NCI-H460 (cell line): Measurements from ENCODE around the gene COX5A. TPM values are rescaled to one million over a fixed set of nuclear protein-coding genes. Genes with fewer than 3 reads are reported as not detected.

Source experiments
- DNase-seq: peaks from one replicate; pipeline ENCODE4 v3.0.0-alpha.2; 2016; ENCODE audit warnings: low read depth; ENCODE audit errors: extremely low read depth
- polyA plus RNA-seq: library from polyadenylated mRNA; depleted of rRNA; stranded (reverse); fragments of >200 nt; gene quantifications from 2 replicates; pipeline ENCODE4 v1.2.3, GENCODE V29; 2014; cell fraction: nucleus; rRNA removed
- total RNA-seq: library from RNA; depleted of rRNA; stranded (reverse); fragments of >200 nt; shearing (Covaris generic); gene quantifications from 2 replicates; pipeline ENCODE4 v1.2.3, GENCODE V29; 2014; rRNA removed

COX5A gene
- 235 and 237 TPM in 2 replicates for total RNA-seq
- polyA plus RNA-seq, result 216 and 284 TPM in 2 replicates

DNA sequence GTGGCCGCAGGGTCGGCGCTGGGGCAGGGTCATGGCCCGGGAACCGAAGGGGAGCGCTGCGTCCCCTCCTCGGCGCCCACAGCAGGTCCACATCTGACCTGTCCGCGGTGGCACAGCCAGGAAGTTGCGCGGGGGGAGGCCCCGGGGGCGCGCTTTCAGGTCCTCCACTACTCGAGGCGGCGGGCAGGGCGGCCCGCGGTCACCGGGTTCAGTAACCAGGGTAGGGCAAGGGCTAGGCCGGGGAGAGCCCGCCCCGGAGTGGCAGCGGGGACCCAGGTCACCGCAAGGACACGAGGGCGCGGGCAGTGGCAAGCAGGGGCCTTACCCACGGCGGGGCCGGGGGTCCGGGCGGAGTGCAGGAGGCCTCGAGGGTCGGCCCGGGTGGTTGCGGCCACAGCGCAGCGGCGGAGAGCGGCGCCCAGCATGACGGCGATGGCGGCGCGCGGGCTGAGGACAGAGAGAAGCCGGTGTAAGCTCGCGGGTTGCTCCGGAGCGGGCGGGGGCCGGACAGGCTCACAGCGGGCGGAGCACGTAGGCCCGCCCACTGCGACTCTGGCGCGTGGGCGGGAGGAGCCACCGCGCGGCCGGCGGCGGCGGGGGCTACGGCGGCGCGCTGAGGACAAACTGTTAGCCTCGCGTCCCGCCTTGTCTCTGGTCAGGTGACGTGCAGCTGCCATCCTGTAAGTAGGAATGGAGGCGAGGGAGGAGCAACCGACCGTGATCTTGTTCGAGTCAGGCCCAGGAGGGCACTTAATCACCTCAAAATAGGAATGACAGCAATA is at the start of gene COX5A:
TSS of gene COX5A (minus strand) at position 484 of the 782 bp plus-strand sequence. CDS start at position 425, 59 bp downstream.
- peak; percentile 92 for DNase-seq

DNA sequence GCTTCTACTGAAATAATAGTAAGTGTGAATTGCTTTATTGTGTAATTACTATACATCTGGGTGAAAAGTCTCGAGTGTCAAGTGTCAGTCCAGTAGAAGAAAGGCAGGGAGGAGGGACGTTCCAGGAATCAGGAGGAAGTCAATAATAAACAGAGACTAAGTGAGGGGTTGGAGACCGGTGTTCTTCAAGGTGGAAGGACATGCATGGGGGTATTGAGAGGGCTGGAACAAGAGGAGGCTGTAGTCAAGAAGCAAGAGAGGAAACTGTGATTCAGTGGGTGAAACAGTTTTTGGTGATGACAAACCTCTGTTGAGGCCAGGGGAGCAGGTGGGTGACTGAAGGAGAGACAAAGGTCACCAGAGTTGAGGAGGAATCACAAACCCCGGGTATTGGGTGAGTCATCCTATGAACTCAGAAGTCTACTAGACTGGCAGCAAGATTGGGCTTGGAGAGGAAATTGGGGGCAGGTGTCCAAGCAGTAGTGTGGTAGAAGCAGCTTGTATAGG is 45.9 kb upstream of the COX5A start:
- DNase-seq, result no peak

- no peak for DNase-seq
Observed at GRCh38 chr15:74982183-74982582, 44.3 kb upstream of the COX5A start.

- DNase-seq, result no peak
Observed at GRCh38 chr15:74978503-74978902, 40.6 kb upstream of the COX5A start.

- DNase-seq, result no peak
Observed at GRCh38 chr15:74978077-74978476, 40.2 kb upstream of the COX5A start.

DNA sequence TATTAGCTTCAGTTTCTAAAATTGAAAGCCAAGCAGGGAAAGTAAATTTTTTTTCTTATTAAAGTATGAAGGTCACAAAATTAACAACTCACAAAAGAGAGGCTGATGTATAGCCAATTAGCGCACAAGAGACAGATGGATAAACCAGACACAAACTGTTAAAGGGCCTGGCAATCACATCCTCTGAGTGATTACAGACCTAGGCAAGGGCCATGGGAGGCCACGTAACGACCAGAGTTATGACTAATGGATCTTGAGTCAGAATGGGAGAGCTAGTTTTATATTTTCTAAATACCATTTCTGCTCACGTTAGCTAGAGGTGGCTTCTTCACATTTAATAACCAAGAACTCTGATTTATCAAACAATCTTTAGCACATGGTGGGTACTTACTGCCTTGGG is 39.7 kb upstream of the COX5A start:
- DNase-seq, result no peak

DNA sequence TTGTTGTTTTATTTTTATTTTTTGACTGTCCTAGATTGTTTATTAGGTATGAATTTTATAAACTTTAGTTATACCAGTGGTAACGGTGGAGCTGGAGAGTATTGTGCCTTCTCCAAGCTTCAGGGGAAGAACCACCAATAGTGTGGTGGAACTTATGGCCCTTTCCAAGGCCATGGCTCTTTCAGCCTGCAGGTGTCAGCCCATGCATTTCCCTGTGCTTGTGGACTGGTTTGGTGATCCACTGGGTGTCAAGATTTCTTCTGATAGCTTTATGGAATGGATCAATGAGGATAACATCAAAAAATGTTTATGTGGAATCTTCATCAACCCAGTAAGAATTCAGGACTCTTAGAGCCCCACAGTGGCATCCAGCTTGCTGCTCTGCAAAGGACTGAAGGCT is 38.3 kb upstream of the COX5A start:
- DNase-seq, result no peak

- no peak for DNase-seq
Observed at GRCh38 chr15:74967670-74968069, 29.8 kb upstream of the COX5A start.

DNA sequence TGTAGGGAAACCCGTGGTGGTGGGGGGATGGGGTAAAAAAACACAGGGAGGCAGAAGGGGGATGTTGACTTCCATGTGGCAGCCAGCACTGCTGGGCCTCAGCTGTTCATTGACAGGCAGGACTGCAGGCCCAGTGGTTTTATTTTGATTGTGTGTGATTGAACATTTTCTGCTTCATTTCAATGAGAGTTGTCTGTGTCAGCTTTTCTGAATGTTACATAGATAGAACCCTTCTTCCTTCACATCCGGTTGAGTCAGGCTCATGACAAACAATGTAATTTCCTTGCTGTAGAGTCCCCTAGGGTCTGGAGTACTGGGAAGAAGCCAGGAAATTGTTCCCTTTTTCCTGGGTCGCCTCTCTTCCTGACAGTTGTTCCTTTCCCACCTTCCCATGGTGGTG is 26.9 kb upstream of the COX5A start:
- no peak for DNase-seq

DNA sequence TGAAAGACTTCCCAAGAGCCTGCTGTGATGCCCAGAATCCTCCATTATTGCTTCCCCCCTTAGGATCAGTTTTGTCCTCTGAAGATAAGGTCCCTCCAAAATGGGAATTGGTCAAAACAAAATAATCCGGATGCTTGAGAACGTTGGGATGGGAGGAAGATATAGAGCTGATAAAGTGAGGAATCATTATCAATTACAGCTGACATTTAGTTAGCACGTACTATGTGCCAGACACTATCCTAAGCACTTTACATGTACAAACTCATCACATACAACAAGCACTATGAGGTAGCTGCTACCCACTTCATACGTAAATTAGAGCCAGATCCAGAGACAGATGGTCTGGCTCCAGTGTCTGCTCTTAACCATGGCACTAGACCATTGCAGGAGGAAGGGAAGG is 25.3 kb upstream of the COX5A start:
- DNase-seq, result no peak

DNA sequence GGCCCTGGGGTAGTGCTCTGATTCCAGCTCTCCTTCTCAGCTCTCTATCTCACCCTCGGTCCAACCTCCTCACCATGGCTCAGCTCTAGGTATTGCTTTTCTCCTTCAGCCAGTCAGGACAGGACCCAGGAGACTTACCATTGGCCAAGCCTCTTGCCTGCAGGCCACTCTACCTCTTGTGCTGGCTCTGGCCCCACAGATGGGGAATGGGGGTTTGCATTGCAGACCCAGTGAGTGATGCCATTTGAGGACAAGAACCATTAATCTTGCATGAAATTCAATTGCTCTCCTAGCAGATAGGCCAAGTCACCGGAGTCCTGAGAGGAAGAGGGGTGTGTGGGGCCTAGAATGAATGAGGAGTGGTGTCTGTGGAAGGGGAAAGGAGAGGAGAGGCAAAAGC is 24.8 kb upstream of the COX5A start:
- no peak for DNase-seq

DNA sequence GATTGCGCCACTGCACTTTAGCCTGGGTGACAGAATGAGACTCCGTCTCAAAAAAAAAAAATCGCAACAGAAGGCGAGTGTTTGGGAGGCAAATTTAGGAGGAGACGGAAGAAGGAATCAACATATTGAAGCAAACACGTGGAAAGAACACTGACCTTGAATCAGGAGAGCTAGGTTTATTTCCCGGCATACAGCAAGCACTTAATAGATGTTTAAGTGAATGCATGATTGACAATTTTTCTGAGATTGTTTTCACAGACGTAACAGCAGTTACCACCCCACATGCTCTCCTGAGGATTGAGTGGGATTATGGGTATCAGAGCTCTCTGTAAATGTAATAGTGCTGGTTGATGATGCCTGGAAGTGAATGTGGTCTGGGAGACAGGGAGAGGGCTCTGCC is 24.3 kb upstream of the COX5A start:
- no peak for DNase-seq

- no peak for DNase-seq
Observed at GRCh38 chr15:74961616-74962015, 23.7 kb upstream of the COX5A start.

GRCh38 chr15:74960995-74961588 is 23.2 kb upstream of the COX5A start:
- DNase-seq, result no peak

DNA sequence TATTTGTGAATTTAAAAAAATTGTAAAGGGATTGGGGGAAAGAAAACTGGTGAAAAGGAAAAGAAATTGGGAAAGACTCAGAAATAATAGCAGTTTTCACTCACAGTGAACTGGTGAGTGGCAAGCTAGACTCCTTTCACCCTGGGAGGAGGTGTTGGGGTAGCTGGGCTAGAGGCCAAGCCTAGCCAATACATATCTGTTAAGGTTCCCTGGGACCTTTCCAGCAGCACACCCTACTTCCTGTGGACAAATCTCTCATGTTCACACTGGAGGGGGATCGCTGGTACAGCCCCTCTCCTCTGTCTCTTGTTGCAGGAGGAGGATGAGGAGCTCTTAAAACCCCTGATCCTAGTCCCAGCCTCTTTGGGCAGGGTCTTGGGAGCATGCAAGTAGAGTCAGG is 22.4 kb upstream of the COX5A start:
- DNase-seq, result no peak

GRCh38 chr15:74959586-74959939 is 21.7 kb upstream of the COX5A start:
- no peak for DNase-seq

DNA sequence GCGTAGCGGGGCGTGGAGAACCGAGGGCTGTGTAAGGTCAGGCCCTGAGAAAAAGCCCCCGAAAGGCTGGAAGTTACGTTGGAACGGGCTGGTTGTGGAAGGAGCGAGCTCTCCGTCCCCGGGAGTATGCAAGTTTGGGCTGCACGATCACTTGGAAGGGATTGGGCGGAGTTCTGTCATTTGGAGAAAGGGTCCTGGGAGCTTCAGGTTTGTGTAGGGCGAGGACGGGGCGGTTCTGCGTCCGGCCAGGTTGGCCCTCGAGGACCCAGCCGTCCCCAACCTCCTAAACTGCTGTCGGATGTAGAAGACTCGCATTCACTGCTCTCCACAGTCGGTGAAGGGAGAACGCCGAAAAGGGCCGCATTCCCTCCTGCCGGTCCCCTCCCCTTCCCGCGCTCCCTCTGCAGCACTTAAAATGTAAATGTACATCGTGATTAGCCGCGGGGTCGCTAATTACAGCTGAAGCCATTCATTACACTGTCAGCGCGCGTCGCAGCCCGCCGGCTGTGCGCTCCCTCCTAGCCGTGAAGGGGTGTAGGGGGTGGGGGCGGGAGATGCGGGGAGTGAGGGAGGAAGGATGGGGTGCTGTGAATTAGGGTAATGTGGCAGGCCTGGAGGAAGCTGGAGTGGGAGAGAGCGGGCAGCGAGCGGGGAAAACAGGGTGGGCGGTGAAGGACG is 21.2 kb upstream of the COX5A start:
- no peak for DNase-seq

DNA sequence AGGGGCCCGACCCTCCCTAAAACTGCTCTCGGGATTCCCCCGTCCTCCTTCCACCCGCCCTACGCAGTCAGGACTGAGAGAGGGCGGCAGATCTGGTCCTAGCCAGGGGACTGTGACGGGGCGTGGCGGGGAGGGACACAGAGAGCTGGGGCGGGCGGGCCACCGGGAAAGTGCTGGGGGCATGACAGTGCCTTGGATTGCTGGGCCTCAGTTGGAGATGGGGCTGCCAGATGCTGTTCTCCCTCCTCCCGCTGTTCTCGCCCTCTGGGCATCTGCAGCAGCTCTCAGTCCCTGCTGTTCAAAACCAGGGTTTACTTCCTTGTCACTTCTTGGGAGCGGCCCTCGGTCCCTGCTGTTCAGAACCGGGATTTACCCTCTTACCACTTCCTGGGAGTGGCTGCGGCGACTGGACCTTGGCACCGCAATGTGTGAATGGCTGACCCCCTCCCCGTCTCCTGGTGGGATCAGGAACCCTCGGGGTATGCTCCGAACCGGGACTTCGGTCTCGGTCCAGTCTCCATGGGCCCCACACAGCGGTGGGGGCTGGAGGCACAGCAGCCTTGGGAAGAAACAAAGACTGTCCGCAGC is 20.5 kb upstream of the COX5A start:
- no peak for DNase-seq

- DNase-seq, result no peak
Observed at GRCh38 chr15:74957476-74958035, 19.7 kb upstream of the COX5A start.

GRCh38 chr15:74956648-74957475 is 19.0 kb upstream of the COX5A start, which contains the start of gene RPP25:
Gene RPP25 (minus strand): TSS chr15:74956772. CDS start chr15:74956583, 189 bp downstream.
- DNase-seq, result peak; percentile 68
